K562 (cell line): ENCODE data around the gene PSMD14.

Experiments used
- ERF ChIP-seq: fragments of 450-650 bp; formaldehyde crosslinking; IDR thresholded peaks from 2 replicates; pipeline ENCODE4 v1.4.0; 2020; ENCODE audit warnings: mild to moderate bottlenecking, mixed read lengths
- POLR2A ChIP-seq: fragments of 450-650 bp; conservative IDR thresholded peaks from 2 replicates; pipeline ENCODE4 v1.6.1; 2016
- RAD51 ChIP-seq: fragments of 450-650 bp; IDR thresholded peaks from 2 replicates; pipeline ENCODE4 v1.7.1; 2016; ENCODE audit warnings: low read depth, mild to moderate bottlenecking, borderline replicate concordance
- THRAP3 ChIP-seq: fragments of 450-650 bp; IDR thresholded peaks from 2 replicates; pipeline ENCODE4 v1.6.1; 2016; ENCODE audit warnings: mild to moderate bottlenecking, inconsistent platforms, borderline replicate concordance
- TF ChIP-seq, protein P1 (sequence below), 3 experiments: IDR thresholded peaks in 2 of 3; conservative IDR thresholded peaks in 1 of 3; 2 replicates each; pipeline ENCODE4 v1.5.1; 2011 to 2012; ENCODE audit warnings: low read length in 3 of 3, mild to moderate bottlenecking in 3 of 3, control low read depth in 2 of 3, improper control_type of control experiment in 1 of 3, inconsistent platforms in 1 of 3, low read depth in 1 of 3, mixed read lengths in 1 of 3, moderate library complexity in 1 of 3; ENCODE audit not compliant: insufficient read depth in 2 of 3

DNA sequence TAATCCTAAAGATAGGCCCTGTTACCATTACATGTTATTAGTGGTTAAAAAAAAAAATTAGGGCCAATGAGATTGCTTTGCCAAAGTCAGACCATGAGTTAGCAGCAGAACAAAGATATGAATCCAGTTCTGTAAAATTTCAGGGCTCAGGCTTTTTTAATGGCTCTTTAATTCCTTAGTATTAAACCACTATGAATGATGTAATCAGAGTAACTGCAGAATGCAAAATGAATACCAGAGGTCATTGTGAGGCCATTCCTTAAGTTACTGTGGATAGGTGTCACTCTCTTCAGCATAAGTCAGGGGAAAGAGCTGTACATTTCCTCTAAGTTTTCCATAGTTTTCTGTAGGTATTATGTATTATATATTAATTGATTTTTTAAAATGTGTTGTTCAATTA lies 65.7 kb downstream of the PSMD14 start:
- TF ChIP-seq ERF (CRISPR knock-in tag): no peak
- no peak for TF ChIP-seq POLR2A
- no peak for TF ChIP-seq THRAP3
- TF ChIP-seq, protein P1, sequence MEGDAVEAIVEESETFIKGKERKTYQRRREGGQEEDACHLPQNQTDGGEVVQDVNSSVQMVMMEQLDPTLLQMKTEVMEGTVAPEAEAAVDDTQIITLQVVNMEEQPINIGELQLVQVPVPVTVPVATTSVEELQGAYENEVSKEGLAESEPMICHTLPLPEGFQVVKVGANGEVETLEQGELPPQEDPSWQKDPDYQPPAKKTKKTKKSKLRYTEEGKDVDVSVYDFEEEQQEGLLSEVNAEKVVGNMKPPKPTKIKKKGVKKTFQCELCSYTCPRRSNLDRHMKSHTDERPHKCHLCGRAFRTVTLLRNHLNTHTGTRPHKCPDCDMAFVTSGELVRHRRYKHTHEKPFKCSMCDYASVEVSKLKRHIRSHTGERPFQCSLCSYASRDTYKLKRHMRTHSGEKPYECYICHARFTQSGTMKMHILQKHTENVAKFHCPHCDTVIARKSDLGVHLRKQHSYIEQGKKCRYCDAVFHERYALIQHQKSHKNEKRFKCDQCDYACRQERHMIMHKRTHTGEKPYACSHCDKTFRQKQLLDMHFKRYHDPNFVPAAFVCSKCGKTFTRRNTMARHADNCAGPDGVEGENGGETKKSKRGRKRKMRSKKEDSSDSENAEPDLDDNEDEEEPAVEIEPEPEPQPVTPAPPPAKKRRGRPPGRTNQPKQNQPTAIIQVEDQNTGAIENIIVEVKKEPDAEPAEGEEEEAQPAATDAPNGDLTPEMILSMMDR (IDR thresholded peaks at IDR 0.05 in 2 of 3, conservative IDR thresholded peaks at IDR 0.05 in 1 of 3; ENCODE audit: insufficient read depth in 2 of 3, low read depth in 1 of 3, low read length in 3 of 3): no peak
- TF ChIP-seq RAD51: no peak
